ENCODE data around the gene FLG2.

GRCh38 chr1:152380932-152381331, 21.1 kb upstream of the FLG2 start:
- TF ChIP-seq, protein P1, sequence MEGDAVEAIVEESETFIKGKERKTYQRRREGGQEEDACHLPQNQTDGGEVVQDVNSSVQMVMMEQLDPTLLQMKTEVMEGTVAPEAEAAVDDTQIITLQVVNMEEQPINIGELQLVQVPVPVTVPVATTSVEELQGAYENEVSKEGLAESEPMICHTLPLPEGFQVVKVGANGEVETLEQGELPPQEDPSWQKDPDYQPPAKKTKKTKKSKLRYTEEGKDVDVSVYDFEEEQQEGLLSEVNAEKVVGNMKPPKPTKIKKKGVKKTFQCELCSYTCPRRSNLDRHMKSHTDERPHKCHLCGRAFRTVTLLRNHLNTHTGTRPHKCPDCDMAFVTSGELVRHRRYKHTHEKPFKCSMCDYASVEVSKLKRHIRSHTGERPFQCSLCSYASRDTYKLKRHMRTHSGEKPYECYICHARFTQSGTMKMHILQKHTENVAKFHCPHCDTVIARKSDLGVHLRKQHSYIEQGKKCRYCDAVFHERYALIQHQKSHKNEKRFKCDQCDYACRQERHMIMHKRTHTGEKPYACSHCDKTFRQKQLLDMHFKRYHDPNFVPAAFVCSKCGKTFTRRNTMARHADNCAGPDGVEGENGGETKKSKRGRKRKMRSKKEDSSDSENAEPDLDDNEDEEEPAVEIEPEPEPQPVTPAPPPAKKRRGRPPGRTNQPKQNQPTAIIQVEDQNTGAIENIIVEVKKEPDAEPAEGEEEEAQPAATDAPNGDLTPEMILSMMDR (IDR thresholded peaks at IDR 0.05): no peak
- TF ChIP-seq POLR2A (IDR thresholded peaks at IDR 0.05): no peak
